Hepatocyte (in vitro differentiated cells): ENCODE results near the gene CAMK4. TPM values are rescaled to one million over a fixed set of nuclear protein-coding genes. Genes with fewer than 3 reads are reported as not detected.

Experiments
- DNase-seq: peaks from one replicate; pipeline ENCODE4 v3.0.0-alpha.2; 2016; ENCODE audit warnings: low spot score
- H2AFZ ChIP-seq: fragments of 200-600 bp; sonication (generic); 2 replicates; pipeline ENCODE4 v1.6.0; 2016; ENCODE audit warnings: antibody characterized with exemption, mild to moderate bottlenecking
- H3K27ac ChIP-seq: fragments of 200-600 bp; sonication (generic); 2 replicates; pipeline ENCODE4 v1.5.1; 2016; ENCODE audit warnings: mild to moderate bottlenecking
- H3K27me3 ChIP-seq: fragments of 200-600 bp; sonication (generic); 2 replicates; pipeline ENCODE4 v1.6.1; 2016
- H3K36me3 ChIP-seq: fragments of 200-600 bp; sonication (generic); replicated peaks from 2 replicates; pipeline ENCODE4 v1.5.1; 2016; ENCODE audit warnings: low read depth; ENCODE audit not compliant: insufficient read depth
- H3K4me1 ChIP-seq: fragments of 200-600 bp; sonication (generic); 2 replicates; pipeline ENCODE4 v1.5.1; 2016; ENCODE audit warnings: mild to moderate bottlenecking, moderate library complexity; ENCODE audit not compliant: insufficient read depth
- H3K4me2 ChIP-seq: fragments of 200-600 bp; sonication (generic); 2 replicates; pipeline ENCODE4 v1.6.0; 2016
- H3K4me3 ChIP-seq: fragments of 200-600 bp; sonication (generic); 2 replicates; pipeline ENCODE4 v1.5.1; 2016; ENCODE audit warnings: mild to moderate bottlenecking
- H3K79me2 ChIP-seq: fragments of 200-600 bp; sonication (generic); 2 replicates; pipeline ENCODE4 v1.6.0; 2017; ENCODE audit warnings: mild to moderate bottlenecking
- H3K9me2 ChIP-seq: fragments of 200-600 bp; sonication (generic); replicated peaks from 2 replicates; pipeline ENCODE4 v1.6.0; 2017; ENCODE audit warnings: mild to moderate bottlenecking; ENCODE audit not compliant: insufficient read depth
- H3K9me3 ChIP-seq: fragments of 200-600 bp; sonication (generic); 2 replicates; pipeline ENCODE4 v1.5.1; 2016; ENCODE audit warnings: low read depth, mild to moderate bottlenecking
- H4K20me1 ChIP-seq: fragments of 200-600 bp; sonication (generic); 2 replicates; pipeline ENCODE4 v1.6.0; 2016; ENCODE audit warnings: mild to moderate bottlenecking; ENCODE audit not compliant: insufficient read depth, poor library complexity, severe bottlenecking
- EZH2 ChIP-seq: fragments of 200-600 bp; sonication (generic); IDR thresholded peaks from 2 replicates; pipeline ENCODE4 v1.6.1; 2016; ENCODE audit warnings: antibody characterized with exemption, mild to moderate bottlenecking, borderline replicate concordance
- EZH2phosphoT487 ChIP-seq: fragments of 200-600 bp; sonication (generic); IDR thresholded peaks from one replicate; pipeline ENCODE4 v1.6.1; 2018; ENCODE audit warnings: antibody characterized with exemption, mild to moderate bottlenecking, low read depth, moderate library complexity; ENCODE audit not compliant: unreplicated experiment, severe bottlenecking
- WGBS: methylation state at CpG from one replicate; pipeline ENCODE4 v1.1.6; 2016; ENCODE audit warnings: low lambda C conversion rate; ENCODE audit errors: missing lambda C conversion rate; 5-methylcytosine and 5-hydroxymethylcytosine counted together
- polyA plus RNA-seq: library from polyadenylated mRNA; unstranded; fragments of >200 nt; fragmentation: Nextera tagmentation; extraction: Ambion mirVana; gene quantifications from 2 replicates; pipeline ENCODE4 v1.2.1, GENCODE V29; 2016
- total RNA-seq: library from RNA; depleted of rRNA; stranded (reverse); fragments of >200 nt; gene quantifications from 2 replicates; pipeline ENCODE4 v1.2.3, GENCODE V29; 2014
- TF ChIP-seq, protein P1 (sequence below): fragments of 200-600 bp; sonication (generic); IDR thresholded peaks from 2 replicates; pipeline ENCODE4 v1.5.1; 2016; ENCODE audit warnings: antibody characterized with exemption, mild to moderate bottlenecking; ENCODE audit not compliant: poor library complexity

Gene CAMK4
- total and polyA plus RNA-seq, 2 experiments from 2014 or later = 1.0 to 3.4 TPM

DNA sequence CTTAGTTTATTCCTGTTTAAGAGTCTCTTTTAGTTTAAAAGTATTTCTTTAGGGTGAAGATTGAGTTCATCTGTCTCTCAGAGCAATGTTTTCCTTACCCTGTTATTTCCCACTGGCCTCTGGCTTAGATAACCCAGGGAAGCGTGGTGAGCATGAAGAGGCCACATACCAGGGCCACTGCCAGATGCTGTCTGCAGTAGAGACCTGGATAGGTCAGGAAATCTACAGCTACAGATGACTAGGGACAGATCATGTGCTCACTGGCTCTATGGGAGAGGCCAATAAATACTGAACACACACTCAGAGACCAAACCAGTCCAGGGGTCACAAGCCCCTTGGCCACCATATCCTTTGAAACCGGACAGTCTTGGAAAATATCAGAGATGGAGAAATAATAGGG, 136.0 kb downstream of the CAMK4 start:
- Histone ChIP-seq H3K4me1 (no peaks in the 10 kb centered on the region), H2AFZ (no peak overlapping the region), H3K27ac (no peak overlapping the region), H3K4me2 (no peak overlapping the region), H3K36me3 (no peaks in the 10 kb centered on the region), H3K9me3 (no peaks in the 10 kb centered on the region), H3K9me2 (no peaks in the 10 kb centered on the region), H3K79me2 (no peaks in the 10 kb centered on the region), H3K4me3 (no peak overlapping the region), H3K27me3 (no peaks in the 10 kb centered on the region), H4K20me1 (no peaks in the 10 kb centered on the region)
- 70% methylated on average over 2 of the region's 2 CpGs for WGBS
- TF ChIP-seq EZH2 (no peak), EZH2phosphoT487 (no peak)
- no peak for DNase-seq

GRCh38 chr5:111364992-111365391, 140.8 kb downstream of the CAMK4 start:
- TF ChIP-seq, protein P1, sequence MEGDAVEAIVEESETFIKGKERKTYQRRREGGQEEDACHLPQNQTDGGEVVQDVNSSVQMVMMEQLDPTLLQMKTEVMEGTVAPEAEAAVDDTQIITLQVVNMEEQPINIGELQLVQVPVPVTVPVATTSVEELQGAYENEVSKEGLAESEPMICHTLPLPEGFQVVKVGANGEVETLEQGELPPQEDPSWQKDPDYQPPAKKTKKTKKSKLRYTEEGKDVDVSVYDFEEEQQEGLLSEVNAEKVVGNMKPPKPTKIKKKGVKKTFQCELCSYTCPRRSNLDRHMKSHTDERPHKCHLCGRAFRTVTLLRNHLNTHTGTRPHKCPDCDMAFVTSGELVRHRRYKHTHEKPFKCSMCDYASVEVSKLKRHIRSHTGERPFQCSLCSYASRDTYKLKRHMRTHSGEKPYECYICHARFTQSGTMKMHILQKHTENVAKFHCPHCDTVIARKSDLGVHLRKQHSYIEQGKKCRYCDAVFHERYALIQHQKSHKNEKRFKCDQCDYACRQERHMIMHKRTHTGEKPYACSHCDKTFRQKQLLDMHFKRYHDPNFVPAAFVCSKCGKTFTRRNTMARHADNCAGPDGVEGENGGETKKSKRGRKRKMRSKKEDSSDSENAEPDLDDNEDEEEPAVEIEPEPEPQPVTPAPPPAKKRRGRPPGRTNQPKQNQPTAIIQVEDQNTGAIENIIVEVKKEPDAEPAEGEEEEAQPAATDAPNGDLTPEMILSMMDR = no peak
- TF ChIP-seq EZH2 = no peak
- Histone ChIP-seq H3K9me3 (no peaks in the 10 kb centered on the region), H3K9me2 (no peaks in the 10 kb centered on the region), H3K4me3 (no peak overlapping the region), H4K20me1 (no peaks in the 10 kb centered on the region), H3K4me1 (no peaks in the 10 kb centered on the region), H3K79me2 (no peaks in the 10 kb centered on the region), H2AFZ (no peak overlapping the region), H3K27ac (no peak overlapping the region), H3K36me3 (no peaks in the 10 kb centered on the region), H3K27me3 (no peaks in the 10 kb centered on the region), H3K4me2 (no peak overlapping the region)
- 86% methylated on average over 2 of the region's 2 CpGs for WGBS
- DNase-seq = peak; percentile 22

DNA sequence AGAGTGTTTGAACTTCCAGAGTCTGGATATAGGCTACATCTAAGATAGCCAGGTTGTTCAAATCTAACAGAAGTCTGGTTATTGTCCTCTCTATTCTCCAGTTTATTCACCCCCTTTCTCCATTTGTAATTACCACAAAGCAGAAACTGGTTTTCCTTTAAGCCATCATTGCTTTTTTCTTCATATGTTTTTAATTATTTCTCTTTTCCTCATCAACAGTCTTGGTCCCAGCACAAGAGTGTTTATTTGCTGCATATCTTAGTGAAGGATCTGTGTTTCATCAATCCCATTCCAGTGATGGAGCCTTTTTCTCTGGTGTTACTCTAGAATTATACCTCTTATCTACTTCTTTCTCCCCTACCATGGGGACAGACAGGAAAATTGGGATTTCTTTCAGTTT, 142.2 kb downstream of the CAMK4 start:
- Histone ChIP-seq H3K79me2 (no peaks in the 10 kb centered on the region), H3K9me3 (no peaks in the 10 kb centered on the region), H3K27me3 (no peaks in the 10 kb centered on the region), H3K9me2 (no peaks in the 10 kb centered on the region), H2AFZ (no peak overlapping the region), H3K4me1 (no peaks in the 10 kb centered on the region), H3K4me2 (no peak overlapping the region), H4K20me1 (no peaks in the 10 kb centered on the region), H3K36me3 (no peaks in the 10 kb centered on the region), H3K27ac (no peak overlapping the region), H3K4me3 (no peak overlapping the region)
- no peak for DNase-seq
- TF ChIP-seq EZH2 = no peak
- TF ChIP-seq EZH2phosphoT487 = no peak
- TF ChIP-seq, protein P1 = no peak

DNA sequence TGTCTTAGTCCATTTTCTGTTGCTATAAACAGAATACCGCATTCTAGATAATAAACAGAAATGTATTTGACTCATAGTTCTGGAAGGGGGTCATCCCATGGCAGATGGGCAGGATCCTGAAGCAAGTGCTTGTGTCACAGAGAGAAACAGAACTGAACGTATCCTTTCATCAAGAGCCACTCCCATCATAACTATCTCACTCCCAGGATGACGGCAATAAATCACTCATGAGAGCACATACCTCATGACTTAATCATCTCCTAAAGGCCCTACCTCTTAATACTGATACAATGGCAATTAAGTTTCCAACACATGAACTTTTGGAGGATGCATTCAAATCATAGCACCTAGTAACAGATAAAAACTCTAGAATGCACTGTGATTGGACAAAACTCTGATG, 142.9 kb downstream of the CAMK4 start:
- H3K4me3 ChIP-seq = no peak overlapping the region
- 70% methylated on average over 3 of the region's 3 CpGs for WGBS
- H3K4me1 ChIP-seq = no peaks in the 10 kb centered on the region
- H2AFZ ChIP-seq = no peak overlapping the region
- peak; percentile 49 for DNase-seq
- TF ChIP-seq, protein P1 = no peak
- TF ChIP-seq EZH2phosphoT487 (no peak), EZH2 (no peak)
- no peaks in the 10 kb centered on the region for H3K27me3 ChIP-seq
- H3K4me2 ChIP-seq = no peak overlapping the region
- H3K9me2 ChIP-seq = no peaks in the 10 kb centered on the region
- H4K20me1 ChIP-seq = no peaks in the 10 kb centered on the region
- no peaks in the 10 kb centered on the region for H3K36me3 ChIP-seq
- no peaks in the 10 kb centered on the region for H3K9me3 ChIP-seq
- no peak overlapping the region for H3K27ac ChIP-seq
- no peaks in the 10 kb centered on the region for H3K79me2 ChIP-seq
